SJSA1 (cell line): ENCODE data around the gene GMPR. TPM values are rescaled to one million over a fixed set of nuclear protein-coding genes. Genes with fewer than 3 reads are reported as not detected.

ENCODE experiments used
- DNase-seq, 2 experiments: peaks; one replicate each; pipeline ENCODE4 v3.0.0-alpha.2; 2015 to 2020; ENCODE audit warnings: low spot score in 2 of 2, low read depth in 1 of 2
- H3K27ac ChIP-seq: fragments of 250-450 bp; sonication (Bioruptor Pico); 2 replicates; pipeline ENCODE4 v1.5.1; 2020; ENCODE audit warnings: mild to moderate bottlenecking, moderate library complexity
- H3K27me3 ChIP-seq: fragments of 250-450 bp; sonication (Bioruptor Pico); replicated peaks from 2 replicates; pipeline ENCODE4 v1.5.1; 2020; ENCODE audit warnings: mild to moderate bottlenecking, moderate library complexity
- H3K36me3 ChIP-seq: fragments of 250-450 bp; sonication (Bioruptor Pico); 2 replicates; pipeline ENCODE4 v1.5.1; 2020; ENCODE audit warnings: mild to moderate bottlenecking
- H3K4me1 ChIP-seq: fragments of 250-450 bp; sonication (Bioruptor Pico); replicated peaks from 2 replicates; pipeline ENCODE4 v1.6.1; 2021; ENCODE audit warnings: mild to moderate bottlenecking
- H3K4me3 ChIP-seq: fragments of 250-450 bp; sonication (Bioruptor Pico); 2 replicates; pipeline ENCODE4 v1.5.1; 2020; ENCODE audit warnings: mild to moderate bottlenecking
- H3K9me3 ChIP-seq: fragments of 250-450 bp; sonication (Bioruptor Pico); replicated peaks from 2 replicates; pipeline ENCODE4 v1.5.1; 2020; ENCODE audit warnings: mild to moderate bottlenecking
- total RNA-seq: library from RNA; depleted of rRNA; stranded (reverse); fragments of >200 nt; shearing (Covaris generic); gene quantifications from 2 replicates; pipeline ENCODE4 v1.2.3, GENCODE V29; 2014; rRNA removed

GMPR gene
- total RNA-seq: 17.7 and 21.3 TPM in 2 replicates

- H3K4me1 ChIP-seq: peaks cover 41% of the 10 kb centered on the region
- no peak within 1 kb of the TSS; the same call in 1 of the 2 replicates for H3K27ac ChIP-seq
- H3K36me3 ChIP-seq: no peaks in the 10 kb centered on the region
- H3K9me3 ChIP-seq: no peaks in the 10 kb centered on the region
- no peaks in the 10 kb centered on the region for H3K27me3 ChIP-seq
- peak within 1 kb of the TSS; percentile 52 for H3K4me3 ChIP-seq
- peak; percentile 40 to 79 for DNase-seq
Measured at GRCh38 chr6:16238057-16238962, at the start of gene GMPR. Gene GMPR (plus strand): TSS chr6:16238587. CDS start chr6:16238694, 107 bp downstream.

- no peaks in the 10 kb centered on the region; the same call in none of the 2 replicates for H3K27me3 ChIP-seq
- H3K4me1 ChIP-seq: no peaks in the 10 kb centered on the region
- DNase-seq: no peak
- no peaks in the 10 kb centered on the region for H3K36me3 ChIP-seq
- no peak overlapping the region for H3K4me3 ChIP-seq
- H3K27ac ChIP-seq: no peak overlapping the region
- no peaks in the 10 kb centered on the region for H3K9me3 ChIP-seq
Measured at GRCh38 chr6:16190214-16190613, 48.2 kb upstream of the GMPR start.

GRCh38 chr6:16196260-16196983 lies 42.0 kb upstream of the GMPR start:
- H3K27ac ChIP-seq: no peak overlapping the region
- no peak overlapping the region for H3K4me3 ChIP-seq
- no peak for DNase-seq
- H3K4me1 ChIP-seq: no peaks in the 10 kb centered on the region
- H3K27me3 ChIP-seq: no peaks in the 10 kb centered on the region; the same call in 1 of the 2 replicates
- no peaks in the 10 kb centered on the region for H3K36me3 ChIP-seq
- H3K9me3 ChIP-seq: no peaks in the 10 kb centered on the region

GRCh38 chr6:16196984-16197546 lies 41.3 kb upstream of the GMPR start:
- Histone ChIP-seq H3K27me3 (no peaks in the 10 kb centered on the region; the same call in 1 of the 2 replicates), H3K27ac (no peak overlapping the region), H3K4me3 (no peak overlapping the region), H3K9me3 (no peaks in the 10 kb centered on the region), H3K4me1 (no peaks in the 10 kb centered on the region), H3K36me3 (no peaks in the 10 kb centered on the region)
- DNase-seq: no peak

GRCh38 chr6:16198061-16198705 lies 40.2 kb upstream of the GMPR start:
- Histone ChIP-seq H3K4me3 (no peak overlapping the region), H3K27ac (no peak overlapping the region), H3K36me3 (no peaks in the 10 kb centered on the region), H3K27me3 (no peaks in the 10 kb centered on the region; the same call in 1 of the 2 replicates), H3K4me1 (no peaks in the 10 kb centered on the region), H3K9me3 (no peaks in the 10 kb centered on the region)
- DNase-seq: no peak

- Histone ChIP-seq H3K36me3 (no peaks in the 10 kb centered on the region), H3K4me3 (no peak overlapping the region), H3K27ac (no peak overlapping the region), H3K27me3 (no peaks in the 10 kb centered on the region), H3K4me1 (no peaks in the 10 kb centered on the region), H3K9me3 (no peaks in the 10 kb centered on the region; the same call in 1 of the 2 replicates)
- DNase-seq: no peak
Measured at GRCh38 chr6:16199804-16200203, 38.6 kb upstream of the GMPR start.

- H3K27ac ChIP-seq: no peak overlapping the region
- H3K4me1 ChIP-seq: peaks cover 5% of the 10 kb centered on the region
- no peak overlapping the region for H3K4me3 ChIP-seq
- H3K9me3 ChIP-seq: no peaks in the 10 kb centered on the region; the same call in 1 of the 2 replicates
- no peaks in the 10 kb centered on the region for H3K36me3 ChIP-seq
- H3K27me3 ChIP-seq: no peaks in the 10 kb centered on the region
- DNase-seq: no peak
Measured at GRCh38 chr6:16200321-16200883, 38.0 kb upstream of the GMPR start.

- peaks cover 18% of the 10 kb centered on the region for H3K4me1 ChIP-seq
- H3K9me3 ChIP-seq: no peaks in the 10 kb centered on the region; the same call in 1 of the 2 replicates
- no peaks in the 10 kb centered on the region for H3K36me3 ChIP-seq
- no peak overlapping the region for H3K4me3 ChIP-seq
- no peak for DNase-seq
- H3K27ac ChIP-seq: no peak overlapping the region
- H3K27me3 ChIP-seq: no peaks in the 10 kb centered on the region
Measured at GRCh38 chr6:16201706-16202105, 36.7 kb upstream of the GMPR start.

GRCh38 chr6:16204653-16205376 lies 33.6 kb upstream of the GMPR start:
- Histone ChIP-seq H3K27ac (peak overlapping the region; percentile 44), H3K9me3 (no peaks in the 10 kb centered on the region; the same call in 1 of the 2 replicates), H3K36me3 (no peaks in the 10 kb centered on the region), H3K4me1 (peaks cover 22% of the 10 kb centered on the region), H3K4me3 (no peak overlapping the region), H3K27me3 (no peaks in the 10 kb centered on the region)
- no peak for DNase-seq

GRCh38 chr6:16205377-16206144 lies 32.8 kb upstream of the GMPR start:
- peak; percentile 65 to 70 for DNase-seq
- Histone ChIP-seq H3K27me3 (no peaks in the 10 kb centered on the region), H3K9me3 (no peaks in the 10 kb centered on the region; the same call in 1 of the 2 replicates), H3K4me1 (peaks cover 22% of the 10 kb centered on the region), H3K36me3 (no peaks in the 10 kb centered on the region), H3K4me3 (no peak overlapping the region), H3K27ac (peak overlapping the region; percentile 44)

- Histone ChIP-seq H3K4me1 (peaks cover 22% of the 10 kb centered on the region), H3K4me3 (no peak overlapping the region), H3K27me3 (no peaks in the 10 kb centered on the region), H3K36me3 (no peaks in the 10 kb centered on the region), H3K27ac (peak overlapping the region; percentile 59), H3K9me3 (no peaks in the 10 kb centered on the region; the same call in 1 of the 2 replicates)
- peak; percentile 75 to 88 for DNase-seq
Measured at GRCh38 chr6:16206595-16207037, 31.8 kb upstream of the GMPR start.

GRCh38 chr6:16208989-16209388 lies 29.4 kb upstream of the GMPR start:
- Histone ChIP-seq H3K27me3 (no peaks in the 10 kb centered on the region), H3K9me3 (no peaks in the 10 kb centered on the region), H3K36me3 (no peaks in the 10 kb centered on the region), H3K4me3 (no peak overlapping the region), H3K4me1 (peaks cover 22% of the 10 kb centered on the region), H3K27ac (no peak overlapping the region)
- no peak for DNase-seq
